ENCODE measurements around the gene IKBKG. TPM values are rescaled to one million over a fixed set of nuclear protein-coding genes. Genes with fewer than 3 reads are reported as not detected.
"Not testable (repeated sequence)": the region's sequence is repeated elsewhere in the genome, so short reads cannot be mapped to it uniquely, and the experiment has no call there.

IKBKG gene
- total RNA-seq, 2 experiments from 2014 or later, result 32.7 to 33.0 TPM

GRCh38 chrX:154598656-154599055 is 51.2 kb downstream of the IKBKG start:
- peaks cover 3% of the 10 kb centered on the region for H3K4me1 Mint-ChIP-seq
- ChIA-PET POLR2A (no interaction called here), CTCF (no interaction called here)
- H3K27me3 Mint-ChIP-seq, result no peaks in the 10 kb centered on the region
- no peak for ATAC-seq
- DNase-seq, result no peak
- H3K4me3 Mint-ChIP-seq, result no peak overlapping the region
- H3K27ac Mint-ChIP-seq, result no peak overlapping the region
- H3K9me3 Mint-ChIP-seq (ENCODE audit: low read depth), result peaks cover 2% of the 10 kb centered on the region
- no peaks in the 10 kb centered on the region for H3K36me3 Mint-ChIP-seq (ENCODE audit: low read depth)
- intact Hi-C loops (cut with DNase I, micrococcal nuclease), result no loop called here

- ChIA-PET CTCF (no interaction called here), POLR2A (interaction anchor here (0.8 kb wide), 1 partner anchor 97 kb away, joined by 3 read pairs; no protein-coding TSS in a partner anchor)
- Mint-ChIP-seq H3K27me3 (no peaks in the 10 kb centered on the region), H3K4me1 (peaks cover 3% of the 10 kb centered on the region), H3K27ac (no peak overlapping the region), H3K4me3 (no peak overlapping the region), H3K36me3 (ENCODE audit: low read depth) (no peaks in the 10 kb centered on the region), H3K9me3 (ENCODE audit: low read depth) (peaks cover 2% of the 10 kb centered on the region)
- DNase-seq (no peak), ATAC-seq (no peak)
- intact Hi-C loops (cut with DNase I, micrococcal nuclease), result no loop called here
These were observed 52.1 kb downstream of the IKBKG start for GRCh38 chrX:154599531-154599930.

- no peak for DNase-seq
- H3K36me3 Mint-ChIP-seq (ENCODE audit: low read depth), result no peaks in the 10 kb centered on the region
- ChIA-PET POLR2A (no interaction called here), CTCF (interaction anchor here (1.0 kb wide), 1 partner anchor 10 kb away, joined by 3 read pairs; no protein-coding TSS in a partner anchor)
- intact Hi-C loops (cut with DNase I, micrococcal nuclease), result no loop called here
- peaks cover 2% of the 10 kb centered on the region for H3K4me1 Mint-ChIP-seq
- H3K4me3 Mint-ChIP-seq, result no peak overlapping the region
- no peak for ATAC-seq
- H3K27ac Mint-ChIP-seq, result no peak overlapping the region
- peaks cover 2% of the 10 kb centered on the region for H3K9me3 Mint-ChIP-seq (ENCODE audit: low read depth)
- no peaks in the 10 kb centered on the region for H3K27me3 Mint-ChIP-seq
These were observed 53.4 kb downstream of the IKBKG start for GRCh38 chrX:154600759-154601374.

GRCh38 chrX:154602226-154602625 is 54.8 kb downstream of the IKBKG start:
- H3K4me3 Mint-ChIP-seq, result no peak overlapping the region
- no peak overlapping the region for H3K27ac Mint-ChIP-seq
- ATAC-seq, result no peak
- ChIA-PET CTCF (no interaction called here), POLR2A (no interaction called here)
- H3K9me3 Mint-ChIP-seq (ENCODE audit: low read depth), result peaks cover under 1% of the 10 kb centered on the region
- intact Hi-C loops (cut with DNase I, micrococcal nuclease), result no loop called here
- H3K4me1 Mint-ChIP-seq, result no peaks in the 10 kb centered on the region
- H3K36me3 Mint-ChIP-seq (ENCODE audit: low read depth), result no peaks in the 10 kb centered on the region
- H3K27me3 Mint-ChIP-seq, result no peaks in the 10 kb centered on the region
- DNase-seq, result no peak

GRCh38 chrX:154602766-154603437 is 55.5 kb downstream of the IKBKG start:
- Mint-ChIP-seq H3K27ac (no peak overlapping the region), H3K9me3 (ENCODE audit: low read depth) (no peaks in the 10 kb centered on the region), H3K4me1 (no peaks in the 10 kb centered on the region), H3K4me3 (no peak overlapping the region), H3K36me3 (ENCODE audit: low read depth) (no peaks in the 10 kb centered on the region), H3K27me3 (no peaks in the 10 kb centered on the region)
- POLR2A ChIA-PET, result no interaction called here
- ATAC-seq (no peak), DNase-seq (no peak)
- CTCF ChIA-PET, result no interaction called here
- intact Hi-C loops (cut with DNase I, micrococcal nuclease), result no loop called here

GRCh38 chrX:154603438-154604430 is 56.3 kb downstream of the IKBKG start:
- no peak overlapping the region for H3K27ac Mint-ChIP-seq
- intact Hi-C loops (cut with DNase I, micrococcal nuclease), result no loop called here
- DNase-seq (no peak), ATAC-seq (no peak)
- H3K36me3 Mint-ChIP-seq (ENCODE audit: low read depth), result no peaks in the 10 kb centered on the region
- no peaks in the 10 kb centered on the region for H3K27me3 Mint-ChIP-seq
- no peaks in the 10 kb centered on the region for H3K9me3 Mint-ChIP-seq (ENCODE audit: low read depth)
- ChIA-PET POLR2A (no interaction called here), CTCF (interaction anchor here (0.6 kb wide), 1 partner anchor 1644 kb away, joined by 3 read pairs; no protein-coding TSS in a partner anchor)
- H3K4me1 Mint-ChIP-seq, result no peaks in the 10 kb centered on the region
- H3K4me3 Mint-ChIP-seq, result no peak overlapping the region

GRCh38 chrX:154605566-154605965 is 58.1 kb downstream of the IKBKG start:
- intact Hi-C loops (cut with DNase I, micrococcal nuclease), result no loop called here

GRCh38 chrX:154607370-154607769 is 60.0 kb downstream of the IKBKG start:
- no peak overlapping the region for H3K4me3 Mint-ChIP-seq
- ATAC-seq (no peak), DNase-seq (no peak)
- no peaks in the 10 kb centered on the region for H3K36me3 Mint-ChIP-seq (ENCODE audit: low read depth)
- H3K9me3 Mint-ChIP-seq (ENCODE audit: low read depth), result no peaks in the 10 kb centered on the region
- POLR2A ChIA-PET, result no interaction called here
- no peaks in the 10 kb centered on the region for H3K27me3 Mint-ChIP-seq
- CTCF ChIA-PET, result no interaction called here
- H3K27ac Mint-ChIP-seq, result no peak overlapping the region
- H3K4me1 Mint-ChIP-seq, result no peaks in the 10 kb centered on the region
- intact Hi-C loops (cut with DNase I, micrococcal nuclease), result no loop called here

More at GRCh38 chrX:154605566-154605965, 58.1 kb downstream of the IKBKG start:
- DNase-seq (no peak), ATAC-seq (no peak)
- Mint-ChIP-seq H3K27me3 (no peaks in the 10 kb centered on the region), H3K36me3 (ENCODE audit: low read depth) (no peaks in the 10 kb centered on the region), H3K4me1 (no peaks in the 10 kb centered on the region), H3K27ac (no peak overlapping the region), H3K9me3 (ENCODE audit: low read depth) (no peaks in the 10 kb centered on the region), H3K4me3 (no peak overlapping the region)
- POLR2A ChIA-PET, result no interaction called here
- CTCF ChIA-PET, result no interaction called here

- POLR2A ChIA-PET; H3K4me1 Mint-ChIP-seq; ATAC-seq; H3K9me3 Mint-ChIP-seq (ENCODE audit: low read depth); H3K36me3 Mint-ChIP-seq (ENCODE audit: low read depth); H3K4me3 Mint-ChIP-seq; intact Hi-C loops (cut with DNase I, micrococcal nuclease); H3K27me3 Mint-ChIP-seq; CTCF ChIA-PET; DNase-seq; H3K27ac Mint-ChIP-seq: not testable (repeated sequence)
These were observed 60.6 kb downstream of the IKBKG start for GRCh38 chrX:154607976-154608375.

- H3K36me3 Mint-ChIP-seq (ENCODE audit: low read depth); intact Hi-C loops (cut with DNase I, micrococcal nuclease); ATAC-seq; DNase-seq; CTCF ChIA-PET; H3K27ac Mint-ChIP-seq; H3K4me3 Mint-ChIP-seq; H3K9me3 Mint-ChIP-seq (ENCODE audit: low read depth); H3K27me3 Mint-ChIP-seq; POLR2A ChIA-PET; H3K4me1 Mint-ChIP-seq: not testable (repeated sequence)
These were observed 61.4 kb downstream of the IKBKG start for GRCh38 chrX:154608823-154609222.

- H3K4me1 Mint-ChIP-seq; H3K27me3 Mint-ChIP-seq; H3K4me3 Mint-ChIP-seq; H3K36me3 Mint-ChIP-seq (ENCODE audit: low read depth); DNase-seq; H3K9me3 Mint-ChIP-seq (ENCODE audit: low read depth); POLR2A ChIA-PET; CTCF ChIA-PET; intact Hi-C loops (cut with DNase I, micrococcal nuclease); ATAC-seq; H3K27ac Mint-ChIP-seq: not testable (repeated sequence)
These were observed 63.7 kb downstream of the IKBKG start for GRCh38 chrX:154611146-154611545.

Measured in activated CD4-positive, alpha-beta T cell treated with anti-CD3 and anti-CD28 coated beads for 36 hours (primary cell).